NCI-H1092 (cell line): Measurements from ENCODE around the gene MRFAP1.
"Not testable (repeated sequence)": the region's sequence is repeated elsewhere in the genome, so short reads cannot be mapped to it uniquely, and the experiment has no call there.

Experiments used
- DNase-seq: peaks from one replicate; lab custom pipeline; 2025; lab: John Stamatoyannopoulos, UW

Gene MRFAP1

DNA sequence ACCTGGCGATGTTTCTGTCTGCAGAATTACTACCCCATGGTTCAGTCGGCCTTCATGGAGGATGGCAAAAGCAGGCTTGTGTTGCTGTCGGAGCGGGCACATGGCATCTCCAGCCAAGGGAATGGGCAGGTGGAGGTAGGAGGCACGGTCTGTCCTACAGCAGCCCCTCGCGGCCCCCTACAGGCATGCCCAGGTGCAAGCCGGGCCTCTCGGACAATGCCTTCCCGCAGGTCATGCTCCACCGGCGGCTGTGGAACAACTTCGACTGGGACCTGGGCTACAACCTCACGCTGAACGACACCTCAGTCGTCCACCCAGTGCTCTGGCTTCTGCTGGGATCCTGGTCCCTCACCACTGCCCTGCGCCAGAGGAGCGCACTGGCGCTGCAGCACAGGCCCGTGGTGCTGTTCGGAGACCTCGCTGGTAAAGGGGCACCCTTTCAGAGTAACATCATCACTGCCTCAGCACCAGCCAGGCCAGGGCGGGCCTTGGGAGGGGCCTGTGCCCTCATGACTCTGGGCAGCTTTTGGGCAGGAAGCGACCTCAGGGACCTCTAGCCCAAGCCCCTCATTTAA, 29.5 kb upstream of the MRFAP1 start:
- DNase-seq, result no peak

DNA sequence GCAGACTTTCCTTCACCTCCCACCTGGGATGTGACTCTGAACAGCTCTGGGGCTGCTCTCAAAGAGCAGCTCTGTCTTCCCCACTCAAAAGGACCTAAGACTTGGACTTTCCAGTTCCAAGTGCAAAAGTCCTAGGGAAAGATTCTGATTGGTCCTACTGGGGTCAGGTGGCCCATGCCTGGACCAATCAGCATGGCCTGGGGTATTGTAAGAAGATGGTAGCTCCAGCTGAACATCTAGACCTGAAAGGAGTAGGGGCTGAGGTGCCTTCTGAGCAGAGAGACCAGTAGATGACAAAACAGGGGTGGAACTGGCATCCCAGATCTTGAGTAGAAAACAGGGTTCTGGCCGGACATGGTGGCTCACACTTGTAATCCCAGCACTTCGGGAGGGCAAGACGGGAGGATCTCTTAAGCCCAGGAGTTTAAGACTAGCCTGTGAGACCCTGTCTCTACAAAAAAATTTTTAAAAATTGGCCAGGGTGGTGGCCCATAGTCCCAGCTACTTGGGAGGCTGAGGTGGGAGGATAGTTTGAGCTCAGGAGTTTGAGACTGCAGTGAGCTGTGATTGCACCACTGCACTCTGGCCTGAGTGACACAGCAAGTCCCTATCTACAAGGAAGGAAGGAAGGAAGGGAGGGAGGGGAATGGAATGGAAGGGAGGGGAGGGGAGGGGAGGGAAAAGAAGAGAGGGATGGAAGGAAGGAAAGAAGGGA, 27.4 kb upstream of the MRFAP1 start:
- DNase-seq, result no peak

DNA sequence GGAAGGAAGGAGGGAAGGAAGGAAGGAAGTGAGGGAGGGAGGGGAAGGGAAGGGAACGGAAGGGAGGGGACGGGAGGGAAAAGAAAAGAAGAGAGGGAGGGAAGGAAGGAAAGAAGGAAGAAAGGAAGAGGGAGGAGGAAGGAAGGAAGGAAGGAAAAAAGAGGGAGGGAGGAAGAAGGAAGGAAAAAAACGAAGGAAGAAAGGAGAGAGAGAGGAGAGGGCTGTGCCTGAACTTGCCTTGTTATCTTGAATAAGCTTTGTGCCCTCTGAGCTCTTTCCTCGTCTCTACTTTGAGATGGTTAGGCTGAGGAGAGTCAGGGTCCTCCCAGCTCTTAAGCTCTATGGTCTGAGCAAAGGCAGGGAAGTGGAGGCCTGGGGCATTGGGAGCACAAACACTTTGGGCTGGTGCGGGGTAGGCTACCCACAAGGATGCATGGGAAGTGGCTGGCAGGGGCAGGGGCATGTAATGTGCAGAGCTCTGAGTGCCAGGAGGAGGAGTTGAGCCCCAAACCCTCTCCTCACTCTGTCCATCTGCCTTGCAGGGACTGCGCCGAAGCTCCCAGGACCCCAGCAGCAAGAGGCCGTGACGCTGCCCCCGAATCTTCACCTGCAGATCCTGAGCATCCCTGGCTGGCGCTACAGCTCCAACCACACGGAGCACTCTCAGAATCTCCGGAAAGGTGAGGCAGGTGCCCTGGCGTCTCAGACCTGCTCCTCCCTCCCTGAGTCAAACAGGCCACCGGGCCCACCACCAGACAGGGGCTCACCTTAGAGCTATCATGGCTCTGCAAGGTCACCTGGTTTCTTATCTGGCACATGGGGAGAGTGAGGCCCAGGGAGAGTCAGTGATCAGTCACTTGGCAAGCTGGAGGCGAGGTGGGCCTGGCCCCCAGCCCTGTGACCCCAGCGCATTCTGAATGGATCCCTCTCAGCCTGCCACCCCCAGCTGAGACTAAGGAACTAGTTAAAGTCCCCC, 26.5 kb upstream of the MRFAP1 start:
- DNase-seq, result no peak

DNA sequence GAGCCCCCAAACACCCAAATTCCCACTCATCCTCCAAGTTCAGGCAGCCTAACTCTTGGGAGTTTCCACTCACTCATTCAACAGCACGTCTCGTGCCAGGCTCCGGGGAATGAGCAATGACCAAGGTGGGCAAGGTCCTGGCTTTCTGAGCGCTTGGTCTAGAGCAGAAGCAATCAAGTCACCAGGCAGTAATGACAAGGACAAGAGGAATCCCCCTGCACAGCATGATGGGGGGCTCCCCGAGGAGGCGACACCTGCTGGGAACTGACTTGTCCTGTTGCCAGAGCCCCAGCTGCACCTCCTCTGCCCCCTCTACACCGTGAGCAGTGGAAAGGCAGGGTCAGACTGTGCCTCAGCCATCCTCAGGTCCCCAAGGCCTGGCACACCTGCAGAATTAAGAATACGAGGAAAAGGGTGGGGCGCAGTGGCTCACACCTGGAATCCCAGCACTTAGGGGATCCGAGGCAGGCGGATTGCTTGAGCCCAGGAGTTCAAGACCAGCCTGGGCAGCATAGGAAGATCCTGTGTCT, 25.7 kb upstream of the MRFAP1 start:
- DNase-seq, result no peak

DNA sequence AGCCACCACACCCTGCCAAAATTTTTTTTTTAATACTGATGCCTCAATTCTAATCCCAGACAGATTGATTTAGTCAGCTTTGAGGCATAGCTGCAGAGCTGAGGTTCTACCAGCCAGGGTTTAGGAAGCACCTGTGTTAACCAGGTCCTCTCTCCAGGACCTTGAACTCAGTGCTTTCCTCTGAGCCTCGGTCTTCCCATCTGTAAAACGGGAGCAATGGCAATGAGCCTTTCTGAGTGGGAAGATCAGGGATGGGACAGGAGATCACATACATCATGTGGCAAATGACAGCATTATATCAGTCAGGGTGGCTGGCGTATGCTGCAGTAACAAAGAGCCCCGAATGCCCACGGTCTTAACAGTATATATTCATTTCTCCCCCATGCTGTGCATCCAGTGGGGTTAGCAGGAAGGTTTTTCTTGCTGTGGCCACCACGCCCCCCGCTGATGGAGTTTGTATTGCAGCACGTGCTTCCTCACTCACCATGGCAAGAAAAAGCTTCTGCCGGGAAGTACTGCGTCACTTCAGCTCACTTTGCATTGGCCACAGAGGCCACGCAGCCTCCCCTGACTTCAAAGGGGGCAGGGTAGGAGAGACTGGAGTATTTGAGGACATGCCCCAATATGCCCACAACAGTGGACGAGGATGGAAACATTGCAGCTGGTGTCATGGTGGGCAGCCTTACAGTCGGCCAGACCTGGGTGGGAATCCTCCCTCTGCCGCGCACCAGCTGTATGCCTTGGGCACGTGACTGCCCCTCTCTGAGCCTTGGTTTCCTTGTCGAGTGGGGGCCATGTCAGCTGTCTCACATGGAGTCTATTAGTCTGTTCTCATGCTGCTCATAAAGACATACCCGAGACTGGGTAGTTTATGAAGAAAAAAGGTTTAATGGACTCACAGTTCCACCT, 24.1 kb upstream of the MRFAP1 start:
- no peak for DNase-seq

DNA sequence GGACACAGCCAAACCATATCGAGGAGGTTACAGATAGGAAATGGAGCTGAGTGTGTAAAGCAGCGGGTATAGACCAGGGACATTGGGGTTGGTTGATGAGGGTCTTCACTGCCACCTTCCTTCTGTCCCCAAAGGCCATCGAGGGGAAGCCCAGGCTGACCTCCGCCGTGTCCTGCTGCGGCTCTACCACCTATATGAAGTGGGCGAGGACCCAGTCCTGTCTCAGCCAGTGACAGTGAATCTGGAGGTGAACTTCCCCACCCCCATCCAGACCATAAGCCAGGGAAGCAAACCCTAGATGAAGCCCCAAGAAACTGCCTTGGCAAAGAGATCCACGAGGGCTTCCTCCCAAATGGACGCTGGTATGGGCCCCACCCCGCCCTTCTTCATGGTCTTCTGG, 23.2 kb upstream of the MRFAP1 start:
- DNase-seq, result no peak

DNA sequence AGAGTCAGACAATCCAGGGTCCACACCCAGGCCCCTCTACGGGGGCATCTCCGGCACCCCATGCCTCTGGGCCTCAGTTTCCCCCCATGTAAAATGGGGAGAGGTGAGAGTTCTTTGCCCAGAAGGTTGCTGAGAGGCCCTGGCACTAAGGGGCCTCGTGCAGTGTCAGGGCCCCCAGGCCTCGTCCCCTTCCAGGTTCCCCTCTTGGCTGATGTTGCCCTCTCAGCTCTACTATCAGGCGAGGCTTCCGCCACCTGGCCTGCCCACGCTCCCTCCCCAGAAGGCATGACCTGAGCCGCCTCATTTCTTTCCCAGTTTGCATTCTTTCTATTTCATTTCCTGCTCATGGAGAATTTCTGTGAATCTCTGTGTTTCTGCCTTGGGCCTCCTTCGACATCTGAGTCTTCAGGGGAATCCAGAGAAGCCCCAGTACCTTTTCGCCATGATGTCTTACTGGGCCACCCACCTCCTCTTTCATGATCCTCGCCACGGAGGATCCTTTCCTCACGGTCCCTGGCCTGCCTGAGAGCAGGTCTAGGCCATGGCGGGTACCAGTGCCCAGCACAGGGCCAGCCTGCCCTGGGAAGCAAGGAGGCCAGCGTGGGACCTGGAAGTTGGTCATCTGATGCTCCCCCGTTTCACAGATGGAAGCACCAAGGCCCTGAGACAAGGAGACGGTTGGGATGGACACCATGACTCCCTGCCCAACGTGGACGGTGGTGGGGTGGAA, 21.9 kb upstream of the MRFAP1 start:
- DNase-seq, result no peak

DNA sequence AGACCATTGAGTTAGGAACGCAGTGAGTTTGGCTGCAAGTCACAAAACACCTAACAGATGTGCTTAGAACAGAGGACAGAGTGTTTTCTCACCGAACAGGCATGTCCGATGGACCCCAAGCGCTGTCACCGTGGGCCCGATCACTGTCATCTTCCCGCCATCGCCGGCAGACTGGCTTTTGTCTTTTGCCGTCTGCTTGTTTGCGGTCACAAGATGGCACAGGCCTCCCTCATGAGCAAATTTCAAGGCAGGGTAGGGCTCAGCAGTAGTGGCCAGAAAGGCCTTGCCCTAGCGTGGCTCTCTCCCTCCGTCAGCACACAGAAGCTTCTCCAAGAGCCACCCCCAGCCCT, 21.4 kb upstream of the MRFAP1 start:
- no peak for DNase-seq

DNA sequence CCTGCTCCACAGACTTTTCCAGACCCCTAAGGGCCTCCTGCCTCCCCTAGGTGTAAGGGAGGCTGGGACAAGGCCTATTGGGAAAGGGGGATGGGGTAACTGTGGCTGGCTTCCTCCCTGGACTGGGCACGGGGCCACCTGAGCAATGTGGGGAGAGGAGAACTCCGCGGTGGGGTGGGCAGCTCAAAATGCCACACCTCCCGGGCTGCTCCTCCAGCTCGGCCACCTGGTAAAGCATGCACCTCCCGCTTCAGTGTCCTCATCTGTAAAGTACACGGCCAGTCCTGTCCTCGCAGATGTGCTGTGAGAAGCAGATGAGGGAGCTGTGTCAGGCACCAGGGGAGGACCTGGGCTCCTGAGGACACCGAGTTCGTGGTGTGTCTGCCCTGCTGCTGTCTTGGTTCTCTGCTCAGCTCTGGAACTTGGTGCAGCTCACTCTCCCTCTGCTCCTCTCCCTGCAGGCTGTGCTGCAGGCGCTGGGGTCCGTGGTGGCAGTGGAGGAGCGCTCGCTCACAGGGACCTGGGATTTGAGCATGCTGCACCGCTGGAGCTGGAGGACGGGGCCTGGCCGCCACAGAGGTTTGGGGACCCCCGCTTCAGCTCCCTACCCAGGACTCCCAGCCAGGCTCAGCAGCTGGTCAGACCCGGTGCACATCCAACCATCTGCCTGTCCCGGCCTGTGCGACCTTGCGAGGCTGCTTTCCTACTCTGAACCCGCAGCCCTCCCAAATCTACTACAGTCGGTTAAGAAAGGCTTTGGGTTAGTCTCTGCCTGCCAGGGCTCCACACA, 20.8 kb upstream of the MRFAP1 start:
- no peak for DNase-seq

DNA sequence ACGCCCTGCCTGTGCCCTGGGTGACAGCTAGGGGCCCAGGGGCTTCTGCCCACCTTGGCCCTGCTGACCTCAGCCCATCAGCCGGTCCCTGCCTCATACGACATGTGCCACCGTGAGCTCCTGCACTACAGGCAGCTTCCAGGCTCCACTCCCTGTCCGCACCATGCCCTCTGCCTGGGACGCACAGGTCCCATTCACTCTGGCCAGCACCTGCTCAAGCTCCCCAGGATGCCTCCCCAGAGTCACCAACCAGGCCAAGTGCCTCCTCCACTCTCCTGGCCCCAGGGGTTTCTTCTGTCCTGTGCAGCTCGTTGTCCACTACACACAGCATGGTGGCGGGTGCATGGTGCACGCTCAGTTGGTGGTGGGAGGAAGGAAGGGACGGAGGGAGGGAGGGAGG, 20.2 kb upstream of the MRFAP1 start:
- DNase-seq, result no peak

DNA sequence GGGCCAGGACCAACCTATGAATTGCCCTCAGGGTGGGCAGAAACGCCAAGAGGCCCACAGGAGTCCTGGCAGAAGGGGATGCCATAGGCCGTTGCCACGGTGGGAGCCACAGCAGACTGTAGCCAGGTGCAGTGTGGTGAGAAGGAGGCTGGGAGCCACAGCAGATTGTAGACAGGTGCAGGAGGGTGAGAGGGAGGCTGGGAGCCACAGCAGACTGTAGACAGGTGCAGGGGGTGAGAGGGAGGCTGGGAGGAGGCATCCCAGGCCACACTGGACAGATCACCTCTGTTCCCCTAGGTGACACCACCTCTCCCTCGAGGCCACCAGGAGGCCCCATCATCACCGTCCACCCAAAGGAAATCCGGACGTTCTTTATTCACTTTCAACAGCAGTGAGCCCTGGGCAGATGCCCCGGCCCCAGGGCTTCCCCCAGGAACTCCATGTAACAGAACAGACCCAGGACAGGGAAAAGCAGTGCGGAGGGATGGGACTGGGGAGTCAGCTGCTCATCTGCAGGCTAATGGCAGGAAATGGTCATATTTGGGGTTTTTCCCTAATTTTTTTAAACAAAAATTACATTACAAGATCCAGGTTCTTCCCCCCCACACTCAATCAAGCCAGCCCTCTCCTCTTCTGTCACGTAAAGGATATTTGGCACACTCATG, 19.5 kb upstream of the MRFAP1 start:
- DNase-seq, result no peak

DNA sequence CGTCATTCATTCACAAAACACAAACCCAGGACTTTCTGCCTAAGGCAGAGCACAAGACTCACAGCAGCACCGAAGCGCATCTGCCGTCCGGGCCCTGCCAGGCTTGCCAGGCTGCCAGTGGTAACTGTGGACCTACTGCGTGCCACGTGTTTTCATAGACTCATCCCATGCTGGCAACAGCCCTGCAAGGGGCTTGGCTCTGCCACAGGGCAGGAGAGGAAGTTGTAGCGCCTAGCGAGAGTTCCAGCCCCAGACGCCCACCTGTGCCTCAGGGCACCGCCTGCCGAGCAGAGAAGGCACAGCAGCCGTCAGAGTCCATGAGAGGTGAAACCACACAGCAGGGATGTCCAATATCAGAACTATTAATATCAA, 18.9 kb upstream of the MRFAP1 start:
- no peak for DNase-seq

DNA sequence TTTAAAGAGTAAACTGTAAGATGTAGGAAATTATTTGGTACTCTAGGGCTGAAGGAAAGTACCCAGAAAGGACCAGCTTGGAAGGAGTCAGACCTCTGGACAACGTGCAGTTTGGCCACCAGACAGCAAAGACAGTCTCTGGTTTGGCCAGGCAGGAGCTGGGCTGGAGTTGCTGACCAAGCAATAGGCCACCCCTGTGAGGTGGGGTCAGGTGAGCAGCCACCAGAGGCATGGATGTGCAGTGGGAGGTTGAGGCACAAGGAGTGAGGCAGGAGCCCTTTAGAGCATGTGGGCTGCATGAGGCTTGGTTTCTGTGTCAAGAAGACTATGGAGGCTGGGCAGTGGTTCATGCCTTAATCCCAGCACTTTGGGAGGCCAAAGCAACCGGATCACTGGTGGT, 17.7 kb upstream of the MRFAP1 start:
- DNase-seq, result no peak

DNA sequence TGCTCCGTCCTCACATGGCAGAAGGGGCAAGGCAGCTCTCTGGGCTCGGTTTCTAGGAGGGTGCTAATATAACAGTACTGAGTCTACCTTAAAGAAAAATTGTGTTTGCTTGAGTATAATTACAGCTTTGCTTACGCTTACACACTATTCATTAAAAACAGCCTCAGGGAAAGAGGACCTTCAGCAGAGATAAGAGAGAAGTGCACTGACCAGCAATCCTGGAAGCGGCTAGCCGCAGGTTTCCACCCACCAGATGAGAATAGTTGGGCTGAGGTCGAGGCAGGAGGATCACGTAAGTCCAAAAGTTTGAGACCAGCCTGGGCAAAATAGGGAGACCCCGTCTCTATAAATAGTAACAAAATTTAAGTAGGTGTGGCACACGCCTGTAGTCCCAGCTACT, 15.2 kb upstream of the MRFAP1 start:
- no peak for DNase-seq

DNA sequence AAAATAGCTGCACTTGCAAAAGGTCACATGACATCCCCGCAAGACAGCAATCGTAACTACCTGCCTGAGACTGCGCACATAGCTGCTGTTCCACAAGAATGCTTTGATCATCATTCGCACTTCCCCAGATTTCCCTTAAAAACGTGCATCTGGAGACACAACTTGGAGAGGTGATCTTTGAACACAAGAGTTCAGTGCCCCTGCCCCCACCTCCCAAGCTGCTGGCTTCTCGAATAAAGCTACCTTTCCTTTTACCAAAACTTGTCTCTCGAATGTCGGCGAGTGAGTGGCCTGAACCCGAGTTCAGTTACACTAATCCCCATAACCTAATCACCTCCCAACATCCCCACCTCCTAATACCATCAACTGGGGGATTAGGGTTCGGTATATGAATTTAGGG, 14.4 kb upstream of the MRFAP1 start:
- DNase-seq, result no peak

DNA sequence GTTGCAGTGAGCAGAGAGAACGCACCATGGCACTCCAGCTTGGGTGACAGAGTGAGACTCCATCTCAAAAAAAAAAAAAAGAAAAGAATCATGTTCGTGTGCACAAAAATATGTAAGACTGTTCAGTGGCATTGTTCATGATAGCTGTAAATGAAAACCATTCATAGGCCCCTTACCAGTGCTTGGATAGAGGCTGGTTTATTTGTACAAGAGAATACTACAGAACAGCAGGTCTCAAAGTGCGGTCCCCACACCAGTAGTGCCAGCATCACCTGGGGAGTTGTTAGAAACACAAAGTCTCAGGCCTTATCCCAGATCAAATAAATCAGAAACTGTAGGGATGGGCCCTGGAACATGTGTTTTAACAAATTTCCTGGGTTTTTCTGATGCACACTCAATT, 12.7 kb upstream of the MRFAP1 start:
- no peak for DNase-seq

DNA sequence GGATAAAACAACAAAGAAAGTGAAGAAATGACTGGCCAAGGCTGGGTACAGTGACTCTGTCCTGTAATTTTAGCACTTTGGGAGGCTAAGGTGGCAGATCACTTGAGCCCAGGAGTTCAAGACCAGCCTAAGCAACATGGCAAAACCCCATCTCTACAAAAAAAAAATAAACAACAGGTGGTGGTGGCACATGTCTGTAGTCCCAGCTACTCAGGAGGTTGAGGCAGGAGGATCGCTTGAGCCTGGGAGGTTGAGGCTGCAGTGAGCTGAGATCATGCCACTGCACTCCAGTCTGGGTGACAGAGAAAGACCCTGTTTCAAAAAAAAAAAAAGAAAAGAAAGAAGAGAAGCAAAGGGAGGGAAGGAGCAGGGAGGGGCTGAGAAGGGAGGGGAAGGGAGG, 12.0 kb upstream of the MRFAP1 start:
- DNase-seq, result not testable (repeated sequence)

DNA sequence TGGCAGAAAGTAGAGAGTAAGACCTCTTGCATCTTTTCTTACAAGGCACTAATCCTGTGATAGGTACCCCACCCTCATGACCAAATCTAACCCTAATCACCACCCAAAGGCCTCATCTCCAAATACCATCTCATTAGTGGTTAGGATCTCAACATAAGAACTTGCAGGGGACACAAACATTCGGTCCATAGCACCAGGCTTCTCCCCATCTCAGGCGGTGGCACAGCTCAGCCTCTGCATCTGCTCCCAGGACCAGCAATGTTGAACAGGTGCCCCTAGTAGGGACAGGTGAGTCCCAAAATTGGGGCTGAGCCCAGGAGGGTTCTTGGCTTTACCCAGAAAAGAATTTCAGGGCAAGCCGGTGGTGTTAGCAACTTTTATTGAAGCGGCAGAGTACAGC, 8.4 kb upstream of the MRFAP1 start:
- no peak for DNase-seq

DNA sequence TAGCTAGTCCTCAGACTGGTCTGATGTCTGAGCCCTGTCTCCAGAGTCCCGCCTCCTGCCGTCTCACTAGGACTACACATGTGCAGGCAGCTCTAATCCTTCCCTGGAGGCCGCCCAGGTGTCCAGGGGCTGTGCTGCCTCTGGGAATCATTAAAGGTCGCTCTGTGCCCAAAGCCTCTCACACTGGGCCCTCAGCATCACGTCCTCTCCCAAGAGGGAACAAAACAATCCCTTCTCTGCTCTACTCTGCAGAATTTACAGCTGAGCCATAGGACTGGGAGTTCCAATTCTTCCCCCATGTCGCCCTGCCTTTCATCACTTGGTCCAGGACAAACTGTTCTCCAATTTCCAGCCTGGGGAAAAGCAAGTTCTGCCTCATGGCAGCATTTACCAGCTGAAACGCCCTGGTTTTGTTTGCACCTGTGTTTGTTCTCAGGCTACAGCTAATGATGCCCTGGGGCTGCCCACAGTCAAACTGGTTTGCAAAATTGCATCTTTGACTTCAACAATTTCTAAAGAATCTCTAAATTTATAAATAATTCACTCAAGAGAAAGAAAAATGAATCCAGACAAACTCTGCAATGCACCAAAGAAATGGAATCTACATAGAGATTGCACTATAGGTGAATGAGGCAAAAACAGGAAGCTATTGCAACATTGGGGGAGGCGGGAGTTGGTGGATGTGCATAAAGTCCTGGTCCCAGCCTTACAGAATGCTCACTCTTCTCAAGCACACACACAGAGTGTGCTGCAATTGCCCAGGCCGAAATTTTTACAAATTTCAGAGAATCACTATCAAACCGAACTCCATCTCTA, 7.2 kb upstream of the MRFAP1 start:
- DNase-seq, result no peak
